NCI-H2081 treated with DMSO at 0.1 percent for 48 hours (cell line): Measurements from ENCODE around the gene ATG16L1.
"Not testable (repeated sequence)": the region's sequence is repeated elsewhere in the genome, so short reads cannot be mapped to it uniquely, and the experiment has no call there.

Experiments
- DNase-seq: peaks from one replicate; lab custom pipeline; 2025; lab: John Stamatoyannopoulos, UW

The ATG16L1 gene

GRCh38 chr2:233336091-233336490 lies 84.6 kb downstream of the ATG16L1 start:
- DNase-seq, result not testable (repeated sequence)

- no peak for DNase-seq
Observed at GRCh38 chr2:233336541-233336940, 85.1 kb downstream of the ATG16L1 start.

GRCh38 chr2:233338046-233338445 lies 86.6 kb downstream of the ATG16L1 start:
- DNase-seq, result no peak

GRCh38 chr2:233338812-233339368 lies 87.4 kb downstream of the ATG16L1 start:
- no peak for DNase-seq

- DNase-seq, result no peak
Observed at GRCh38 chr2:233339427-233339826, 88.0 kb downstream of the ATG16L1 start.

- DNase-seq, result no peak
Observed at GRCh38 chr2:233341296-233341695, 89.8 kb downstream of the ATG16L1 start.

GRCh38 chr2:233342301-233342700 lies 90.8 kb downstream of the ATG16L1 start:
- DNase-seq, result no peak

GRCh38 chr2:233343171-233343705 lies 91.8 kb downstream of the ATG16L1 start:
- DNase-seq, result no peak
